AG09309 (cell line): ENCODE measurements around the gene PIMREG.

Experiments used
- DNase-seq: peaks from one replicate; pipeline ENCODE4 v3.0.0-alpha.2; 2010; ENCODE audit warnings: low read depth
- H3K4me3 ChIP-seq: 2 replicates; pipeline ENCODE4 v1.5.1; 2011; ENCODE audit warnings: mild to moderate bottlenecking, low read depth, low read length, moderate library complexity; ENCODE audit not compliant: control insufficient read depth
- TF ChIP-seq, protein P1 (sequence below): IDR thresholded peaks from 2 replicates; pipeline ENCODE4 v1.5.1; 2011; ENCODE audit warnings: mild to moderate bottlenecking, low read depth, low read length, inconsistent platforms; ENCODE audit not compliant: insufficient read depth, control insufficient read depth; ENCODE audit errors: missing control alignments

PIMREG gene

DNA sequence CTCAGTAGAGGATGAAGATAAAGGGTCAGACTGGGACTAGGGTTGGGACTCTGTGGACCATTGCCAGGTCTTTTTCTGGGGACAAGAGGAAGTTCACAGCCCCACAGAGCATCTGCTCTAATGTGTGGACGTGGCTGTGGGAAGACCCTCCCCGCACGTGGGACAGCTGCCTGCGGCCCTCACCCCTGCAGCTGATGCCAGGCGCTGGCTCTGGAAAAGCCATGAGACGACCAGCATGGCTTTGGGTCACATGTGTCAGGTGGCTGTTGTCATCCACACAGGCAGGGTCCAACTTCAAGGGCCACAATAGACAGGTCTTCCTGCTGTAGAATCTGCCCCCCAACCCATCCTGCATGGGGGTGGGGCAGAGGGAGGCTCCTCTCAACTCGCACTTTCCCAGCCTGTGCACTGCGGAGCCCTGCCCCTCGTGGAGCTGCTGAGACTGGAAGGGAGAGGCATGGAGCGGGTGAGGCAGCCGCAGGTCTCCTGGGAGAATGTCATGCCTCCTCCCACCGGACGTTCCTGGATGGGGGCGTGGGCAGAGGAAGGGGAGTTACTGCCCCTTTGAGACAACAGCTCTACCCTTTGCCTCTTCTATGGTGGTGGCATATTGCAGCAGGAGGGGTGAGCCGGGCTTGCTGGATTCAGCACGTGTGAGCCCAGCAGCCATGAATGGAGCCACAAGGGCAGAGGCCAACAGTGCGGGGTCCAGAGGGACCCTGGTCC, 53.4 kb downstream of the PIMREG start:
- no peak overlapping the region for H3K4me3 ChIP-seq
- TF ChIP-seq, protein P1, sequence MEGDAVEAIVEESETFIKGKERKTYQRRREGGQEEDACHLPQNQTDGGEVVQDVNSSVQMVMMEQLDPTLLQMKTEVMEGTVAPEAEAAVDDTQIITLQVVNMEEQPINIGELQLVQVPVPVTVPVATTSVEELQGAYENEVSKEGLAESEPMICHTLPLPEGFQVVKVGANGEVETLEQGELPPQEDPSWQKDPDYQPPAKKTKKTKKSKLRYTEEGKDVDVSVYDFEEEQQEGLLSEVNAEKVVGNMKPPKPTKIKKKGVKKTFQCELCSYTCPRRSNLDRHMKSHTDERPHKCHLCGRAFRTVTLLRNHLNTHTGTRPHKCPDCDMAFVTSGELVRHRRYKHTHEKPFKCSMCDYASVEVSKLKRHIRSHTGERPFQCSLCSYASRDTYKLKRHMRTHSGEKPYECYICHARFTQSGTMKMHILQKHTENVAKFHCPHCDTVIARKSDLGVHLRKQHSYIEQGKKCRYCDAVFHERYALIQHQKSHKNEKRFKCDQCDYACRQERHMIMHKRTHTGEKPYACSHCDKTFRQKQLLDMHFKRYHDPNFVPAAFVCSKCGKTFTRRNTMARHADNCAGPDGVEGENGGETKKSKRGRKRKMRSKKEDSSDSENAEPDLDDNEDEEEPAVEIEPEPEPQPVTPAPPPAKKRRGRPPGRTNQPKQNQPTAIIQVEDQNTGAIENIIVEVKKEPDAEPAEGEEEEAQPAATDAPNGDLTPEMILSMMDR = no peak
- no peak for DNase-seq

DNA sequence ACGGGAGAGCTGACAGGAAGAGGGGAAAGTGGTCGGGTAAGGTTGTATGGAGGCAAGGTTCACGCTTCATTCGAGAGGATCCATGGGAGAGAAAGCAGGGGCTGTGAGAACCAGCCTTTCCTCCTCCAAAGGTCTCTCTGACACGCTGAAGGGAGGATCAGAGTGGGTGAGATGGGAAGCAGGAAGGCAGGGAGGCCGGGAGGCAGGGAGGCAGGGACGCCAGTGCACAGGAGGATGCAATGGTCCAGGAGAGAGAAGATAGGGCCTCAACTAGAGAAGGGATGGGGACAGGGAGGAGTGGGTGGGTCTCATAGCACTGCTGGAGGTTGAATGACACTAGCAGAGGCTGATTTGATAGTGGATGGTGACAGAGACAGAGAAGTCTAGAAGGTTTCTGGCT, 54.1 kb downstream of the PIMREG start:
- no peak overlapping the region for H3K4me3 ChIP-seq
- DNase-seq = no peak
- TF ChIP-seq, protein P1 = no peak

DNA sequence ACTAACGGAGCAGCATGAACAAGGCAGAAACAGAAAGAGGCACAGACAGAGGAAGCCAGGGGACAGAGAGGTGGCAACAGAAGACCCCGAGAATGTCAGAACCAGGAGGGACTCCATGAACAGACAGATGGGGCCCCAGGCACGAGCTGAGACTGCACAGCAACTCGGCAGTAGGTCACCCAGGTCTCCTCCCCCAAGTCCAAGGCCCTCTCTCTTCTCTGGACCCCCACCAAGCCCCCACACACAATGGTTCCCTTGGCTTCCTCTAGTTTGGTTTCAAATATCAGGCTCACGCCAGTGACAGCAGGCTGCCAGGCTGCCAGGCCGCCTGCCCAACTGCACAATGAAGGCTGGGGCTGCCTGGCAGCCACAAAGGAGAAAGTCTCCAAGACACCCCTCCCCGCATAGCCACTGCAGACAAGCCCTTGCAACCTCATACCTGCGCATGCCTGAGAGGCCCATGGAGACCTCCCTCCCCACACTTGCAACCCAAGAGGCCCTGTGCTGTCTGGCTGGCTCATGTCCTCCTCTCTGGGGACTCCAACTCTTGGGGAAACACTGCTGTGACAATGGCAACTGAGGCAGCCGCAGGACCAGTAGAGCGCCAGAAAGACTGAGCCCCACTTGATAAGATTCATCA, 54.8 kb downstream of the PIMREG start:
- H3K4me3 ChIP-seq = no peak overlapping the region
- TF ChIP-seq, protein P1 = no peak
- DNase-seq = no peak
